GM20431 (cell line): ENCODE data around the gene ADGRV1.

Experiments
- in situ Hi-C: fragments of 300-500 bp; cut with MseI, MboI; formaldehyde crosslinking; loops from one replicate; pipeline ENCODE4 v1.15.0; 2020; ENCODE audit warnings: low sequenced_read_pairs; ENCODE audit not compliant: unreplicated experiment

Gene ADGRV1

DNA sequence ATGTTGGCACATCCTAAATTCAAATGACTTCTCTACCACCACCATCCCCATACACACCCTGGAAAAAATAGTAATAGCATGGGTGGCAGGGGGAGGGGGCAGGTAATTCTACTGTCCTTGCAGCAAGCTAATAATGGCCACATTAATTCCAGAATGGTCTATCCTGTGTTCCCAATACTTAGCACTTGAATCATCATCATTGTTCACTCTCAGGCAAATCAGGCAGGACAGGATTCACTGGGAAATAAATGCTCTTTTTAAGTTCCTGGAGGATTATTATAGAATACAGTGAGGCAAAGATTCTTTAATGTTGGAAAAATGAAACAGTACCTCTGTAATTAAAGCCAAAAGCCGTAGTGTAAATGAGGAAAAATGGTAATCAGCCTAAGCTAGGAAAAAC is 570.0 kb downstream of the ADGRV1 start:
- in situ Hi-C loops = no loop called here

GRCh38 chr5:91129748-91130147 is 571.2 kb downstream of the ADGRV1 start:
- in situ Hi-C loops = no loop called here

- in situ Hi-C loops = no loop called here
These were observed 572.2 kb downstream of the ADGRV1 start for GRCh38 chr5:91130759-91131158.

DNA sequence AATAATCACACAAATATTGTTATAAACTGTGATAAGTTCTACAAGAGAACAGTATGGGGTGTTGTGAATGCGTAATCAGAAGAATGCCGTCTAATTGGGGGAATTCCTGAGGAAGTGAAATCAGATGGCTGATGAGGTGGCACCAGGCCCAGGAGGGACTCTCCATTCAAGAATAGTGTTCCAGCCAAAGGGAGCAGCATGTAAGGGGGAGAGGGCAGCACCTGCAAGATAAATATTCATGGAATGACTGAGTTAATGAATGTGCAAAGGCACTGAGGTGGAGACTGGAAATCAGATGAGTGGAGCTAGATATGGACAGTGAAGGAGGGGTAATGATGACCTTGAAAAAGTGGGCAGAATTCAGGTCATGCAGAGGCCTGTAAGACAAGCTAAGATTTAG is 574.0 kb downstream of the ADGRV1 start:
- in situ Hi-C loops = no loop called here

DNA sequence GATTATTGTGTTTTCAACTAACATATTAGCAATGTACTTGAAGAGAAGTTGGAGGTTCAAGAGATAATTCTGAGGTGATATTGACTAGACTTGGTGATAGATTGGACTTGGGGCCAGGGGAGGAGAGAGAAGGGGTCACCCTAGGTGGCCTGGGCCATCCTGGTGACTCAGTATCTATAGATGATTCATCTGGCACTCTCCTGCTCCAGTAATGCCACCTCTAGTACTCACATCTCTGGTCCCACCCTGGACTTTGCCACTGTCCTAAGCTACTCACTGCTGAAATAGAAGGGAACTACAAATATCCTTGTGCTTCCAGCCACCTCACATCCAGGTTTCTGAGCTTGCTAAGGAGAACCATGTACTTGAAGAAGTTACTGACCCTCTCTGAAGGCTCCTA is 574.6 kb downstream of the ADGRV1 start:
- in situ Hi-C loops = no loop called here

- in situ Hi-C loops = no loop called here
These were observed 577.1 kb downstream of the ADGRV1 start for GRCh38 chr5:91135475-91136248.

DNA sequence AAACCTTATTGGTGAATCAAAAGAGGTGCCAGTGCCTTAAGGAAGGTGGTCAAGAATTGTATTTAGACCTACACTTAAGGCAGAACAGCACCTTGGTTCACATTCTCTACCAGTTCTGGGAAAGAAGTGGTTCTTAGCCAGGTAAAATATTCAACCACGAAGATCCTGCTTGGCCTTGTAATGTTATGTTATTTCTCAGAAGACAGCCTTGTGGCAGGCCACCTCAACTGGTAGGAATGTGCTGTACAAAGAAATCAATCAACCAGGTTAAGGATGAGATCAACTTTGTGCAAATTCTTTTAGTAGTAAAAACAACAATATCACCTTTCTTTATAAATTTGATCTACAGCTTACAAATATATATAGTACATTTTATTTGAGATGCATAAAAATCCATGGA is 577.7 kb downstream of the ADGRV1 start:
- in situ Hi-C loops = no loop called here

DNA sequence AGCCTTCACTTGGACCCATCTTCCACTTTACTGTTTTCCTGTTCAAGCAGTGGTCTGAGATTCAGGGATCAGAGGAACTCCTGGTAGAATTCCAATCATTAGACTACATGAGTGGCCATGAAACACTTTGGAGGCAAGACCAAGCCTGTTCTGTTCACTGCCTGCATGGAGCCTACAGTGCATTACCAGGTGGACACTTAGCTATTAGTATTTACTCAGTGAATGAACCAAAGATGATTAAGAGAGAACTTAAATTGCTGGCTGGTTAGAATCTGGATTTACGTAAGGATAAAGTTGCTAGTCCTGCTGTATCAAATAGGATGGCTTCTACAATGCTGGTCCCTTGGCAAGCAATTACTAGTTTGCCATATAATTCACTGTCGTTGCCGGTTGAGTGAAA is 579.0 kb downstream of the ADGRV1 start:
- in situ Hi-C loops = no loop called here

GRCh38 chr5:91139572-91140200 is 581.1 kb downstream of the ADGRV1 start:
- in situ Hi-C loops = no loop called here

- in situ Hi-C loops = no loop called here
These were observed 582.1 kb downstream of the ADGRV1 start for GRCh38 chr5:91140657-91141056.

GRCh38 chr5:91141642-91142041 is 583.0 kb downstream of the ADGRV1 start:
- in situ Hi-C loops = no loop called here

GRCh38 chr5:91142386-91142785 is 583.8 kb downstream of the ADGRV1 start:
- in situ Hi-C loops = no loop called here

DNA sequence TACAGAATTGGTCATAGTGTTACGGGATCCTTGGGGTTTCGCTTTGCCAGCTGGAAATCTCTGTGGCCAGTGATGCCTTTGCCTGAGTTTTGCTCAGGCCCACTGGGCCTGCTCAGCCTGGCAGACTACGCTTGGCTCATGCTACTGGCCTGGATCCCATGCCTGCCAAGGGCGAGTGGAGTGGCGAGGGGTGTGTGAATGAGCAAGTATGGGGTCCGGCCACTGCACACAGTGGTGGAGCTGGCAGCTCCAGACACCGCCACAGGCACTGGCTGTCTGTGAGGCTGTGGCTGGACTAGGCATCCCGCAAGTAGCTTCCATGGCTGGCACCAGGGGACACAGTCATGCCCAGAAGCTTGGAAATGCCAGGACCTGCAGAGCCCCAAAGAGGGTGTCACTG is 584.2 kb downstream of the ADGRV1 start:
- in situ Hi-C loops = no loop called here

DNA sequence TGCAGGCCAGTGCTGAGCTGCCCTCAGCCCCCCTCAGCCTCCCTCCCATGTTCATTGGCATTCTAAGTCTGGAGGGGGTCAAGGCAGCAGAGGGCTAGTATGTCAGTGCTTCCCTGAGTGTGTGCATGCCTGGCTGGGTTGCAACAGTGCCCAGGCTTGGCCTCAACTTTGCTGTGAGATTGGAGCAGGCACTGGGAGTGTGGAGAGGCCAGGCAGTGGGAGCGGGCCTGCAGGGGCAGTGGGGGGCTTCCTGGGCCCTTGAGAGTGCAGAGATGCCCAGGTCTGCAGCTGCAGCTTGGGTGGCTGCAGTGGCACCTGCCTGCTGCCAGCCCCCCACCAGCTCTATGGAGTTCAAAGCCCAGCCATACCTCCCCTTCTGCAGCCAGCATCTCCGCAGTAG is 585.2 kb downstream of the ADGRV1 start:
- in situ Hi-C loops = no loop called here

- in situ Hi-C loops = no loop called here
These were observed 586.1 kb downstream of the ADGRV1 start for GRCh38 chr5:91144491-91145332.

GRCh38 chr5:91145333-91145620 is 586.7 kb downstream of the ADGRV1 start:
- in situ Hi-C loops = no loop called here

- in situ Hi-C loops = no loop called here
These were observed 587.6 kb downstream of the ADGRV1 start for GRCh38 chr5:91146230-91146629.

GRCh38 chr5:91146905-91147600 is 588.5 kb downstream of the ADGRV1 start:
- in situ Hi-C loops = no loop called here

DNA sequence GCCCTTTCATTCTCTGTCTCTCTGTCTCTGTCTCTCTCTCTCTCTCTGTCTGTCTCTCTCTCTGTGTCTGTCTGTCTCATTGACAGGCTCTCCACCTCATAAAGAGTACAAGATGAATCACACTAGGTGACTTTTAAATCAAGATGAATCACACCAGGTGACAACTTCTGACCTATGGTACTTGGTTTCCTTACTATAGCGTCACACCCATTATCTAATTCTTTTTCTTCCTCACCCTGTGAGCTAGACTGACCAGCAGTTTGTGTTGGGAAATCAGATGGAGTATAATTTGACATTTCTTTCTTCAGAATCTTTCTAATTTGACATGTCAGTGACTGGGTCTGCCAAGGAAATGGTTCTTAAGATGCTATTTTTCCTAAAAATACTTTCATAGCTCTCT is 591.6 kb downstream of the ADGRV1 start:
- in situ Hi-C loops = no loop called here

DNA sequence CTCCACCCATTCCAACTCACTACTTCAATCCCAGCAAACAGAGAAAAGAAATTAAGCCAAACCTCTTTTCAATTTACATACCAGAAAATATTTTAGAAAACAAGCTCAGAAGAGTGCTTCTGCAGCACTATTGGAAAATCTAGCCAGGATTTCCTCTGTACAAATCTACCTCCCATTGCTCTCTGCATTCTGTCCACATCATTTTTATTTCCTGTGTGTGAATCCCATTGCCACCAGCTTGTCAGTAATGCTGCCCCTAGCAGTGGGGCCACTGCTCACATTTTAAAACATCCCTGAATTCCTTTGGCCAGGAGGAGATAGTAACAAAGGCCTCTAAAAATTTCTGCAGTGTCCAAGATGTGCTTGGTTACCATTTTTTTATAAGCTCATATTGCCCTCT is 592.0 kb downstream of the ADGRV1 start:
- in situ Hi-C loops = no loop called here

- in situ Hi-C loops = no loop called here
These were observed 593.4 kb downstream of the ADGRV1 start for GRCh38 chr5:91151947-91152346.
